Heart right ventricle (tissue), 16 donors: ENCODE measurements around the gene SETD1B. TPM values are rescaled to one million over a fixed set of nuclear protein-coding genes. Genes with fewer than 3 reads are reported as not detected.

Experiments
- ATAC-seq, 8 donors: fragments of 200-7000 bp; cut with Tn5 transposase; one replicate each; pipeline ENCODE4 v1.9.1; 2020; ENCODE audit warnings: mild to moderate bottlenecking in 8 of 8, moderate library complexity in 8 of 8, moderate number of reproducible peaks in 1 of 8
- DNase-seq, 2 donors: peaks; one replicate each; pipeline ENCODE4 v3.0.0-alpha.2; 2020
- H3K27ac ChIP-seq, 10 donors: fragments of 200-600 bp; sonication (generic) in 2 of 10; one replicate each; pipeline versions ENCODE4 v1.5.0 to v1.8.0; 2020 to 2022; ENCODE audit warnings: mild to moderate bottlenecking in 3 of 10
- H3K27me3 ChIP-seq, 7 donors: fragments of 200-600 bp; one replicate each; pipeline ENCODE4 v1.8.0; 2021 to 2022; ENCODE audit warnings: mild to moderate bottlenecking in 2 of 7
- H3K36me3 ChIP-seq, 9 donors: fragments of 200-600 bp; sonication (generic) in 1 of 9; one replicate each; pipeline versions ENCODE4 v1.5.0 to v1.8.0; 2020 to 2022; ENCODE audit warnings: mild to moderate bottlenecking in 2 of 9
- H3K4me1 ChIP-seq, 9 donors: fragments of 200-600 bp; sonication (generic) in 1 of 9; one replicate each; pipeline versions ENCODE4 v1.5.0 to v1.8.0; 2020 to 2022; ENCODE audit warnings: mild to moderate bottlenecking in 4 of 9
- H3K4me3 ChIP-seq, 10 donors: fragments of 200-600 bp; sonication (generic) in 2 of 10; one replicate each; pipeline versions ENCODE4 v1.5.0 to v1.8.0; 2020 to 2022; ENCODE audit warnings: mild to moderate bottlenecking in 7 of 10, moderate library complexity in 2 of 10
- H3K9me3 ChIP-seq, 11 donors: fragments of 200-600 bp in 10 of 11; sonication (generic) in 2 of 11; one replicate each; pipeline versions ENCODE4 v1.5.0 to v1.8.0; 2013 to 2022; ENCODE audit warnings: mild to moderate bottlenecking in 2 of 11, control low read depth in 1 of 11, moderate library complexity in 1 of 11
- CTCF ChIP-seq, 9 donors: fragments of 200-600 bp; sonication (generic) in 2 of 9; IDR thresholded peaks; one replicate each; pipeline versions ENCODE4 v1.5.0 to v1.8.0; 2021 to 2022; ENCODE audit warnings: antibody characterized with exemption in 9 of 9, mild to moderate bottlenecking in 5 of 9, moderate library complexity in 1 of 9
- WGBS, 2 donors: extraction: QIAGEN DNeasy Blood & Tissue Kit; methylation state at CpG; one replicate each; pipeline ENCODE4 v1.1.7; 2013; ENCODE audit warnings: inconsistent platforms in 1 of 2; 5-methylcytosine and 5-hydroxymethylcytosine counted together
- intact Hi-C, 10 donors: fragments of 100-400 bp; cut with DNase I; formaldehyde crosslinking; loops; one replicate each; pipeline versions ENCODE4 v1.11.1 to v1.14.2; 2022
- polyA plus RNA-seq, 2 donors: library from polyadenylated mRNA; stranded (reverse); fragments of 200-250 nt; gene quantifications; one replicate each; pipeline ENCODE4 v1.2.3, GENCODE V29; 2013
- total RNA-seq, 10 donors: library from RNA; stranded (reverse); fragmentation: NEBNext Ultra II Directional in 3 of 10; extraction: Animal tissue kit (Norgen Biotek cat#: 25700) in 3 of 10; gene quantifications; one replicate each; pipeline versions ENCODE4 v1.2.1 to v1.2.4, GENCODE V29; 2021 to 2023
- donor health status: Arrhythmogenic right ventricular cardiomyopathy.
- donor health status: ischemic (EF 13 %, LVEDD 7.1; RV severe dilation, severe dysfunction).
- donor health status: healthy with polysubstance abuse.
- donor health status: DM: no; HTN: yes; CAD: no.
- donor health status: DM: no; HTN: no; CAD: no.
- donor health status: ischemic (EF 25% LVEDD 6.9; RV normal size, moderate dysfunction).
- donor health status: ischemic (EF 25% LVEDD 5.7; RV mildly dilated, moderate dysfunction).
- donor health status: healthy.
- donor health status: DM: yes; HTN: yes; CAD: no.
- donor health status: Ischemic cardiomyopathy.
- donor health status: ischemic (EF 35%, LVEDD 5.7; RV mildly dilated, moderate dysfunction).
- donor health status: nonischemic (EF 11% LVEDD 7.7; RV severe dilation, severe dysfunction).
- donor health status: DM: yes; HTN: yes; CAD: no.
- donor health status: PGD.
- donor health status: ischemic (EF 29% LVEDD 5.4; RV normal size, mild dysfunction).
- donor health status: nonischemic (EF 23%, LVEDD 6.1; RV moderate dilation, normal function).

The SETD1B gene
- total and polyA plus RNA-seq, 12 donors = 2.8 to 14.8 (median 11.2) TPM

DNA sequence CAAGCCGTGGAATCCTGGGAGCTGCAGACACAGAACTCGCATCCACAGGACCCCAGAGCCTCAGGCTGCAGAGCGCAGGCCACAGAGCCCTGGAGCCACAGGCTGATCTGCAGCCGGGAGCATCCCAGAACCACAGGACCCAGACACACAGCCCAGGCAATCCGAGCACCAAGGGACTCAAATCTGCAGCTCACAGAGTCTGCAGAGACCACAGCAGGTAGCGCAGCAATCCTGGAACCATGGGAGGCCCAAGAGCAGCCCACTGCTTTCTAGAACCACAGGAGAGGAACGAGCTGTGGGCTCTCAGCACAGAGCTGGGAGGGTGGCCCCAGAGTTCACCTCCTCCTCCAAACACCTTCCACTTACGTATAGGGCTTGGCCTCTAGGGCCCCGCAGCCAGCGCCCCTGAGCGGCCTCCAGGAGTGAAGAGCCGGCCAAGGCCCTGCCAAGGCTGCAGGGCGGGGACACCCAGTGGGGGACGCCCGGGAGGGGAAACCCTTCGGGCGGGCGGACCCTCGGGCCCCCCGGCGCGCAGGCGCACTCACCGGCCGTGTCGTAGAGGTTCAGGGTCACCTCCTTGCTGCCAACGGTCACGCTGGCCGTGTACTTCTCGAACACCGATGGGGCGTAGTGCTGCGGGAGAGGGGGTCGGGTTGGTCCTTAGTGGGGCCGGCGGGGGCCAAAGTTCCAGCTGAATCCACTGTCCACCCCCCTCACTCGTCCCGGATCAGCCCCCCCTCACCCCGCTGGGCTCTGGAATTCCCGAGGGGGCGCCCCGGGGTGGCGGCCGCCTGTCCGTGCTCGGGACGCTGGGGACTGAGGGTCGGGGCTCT lies 11.0 kb upstream of the SETD1B start:
- Histone ChIP-seq H3K27me3 (no peaks in the 10 kb centered on the region), H3K27ac (peak overlapping the region; percentile 24 to 100 (median 100)), H3K4me3 (peak overlapping the region; percentile 32 to 72 (median 58)), H3K9me3 (no peaks in the 10 kb centered on the region), H3K36me3 (peaks cover 0 to 21% (median 7%) of the 10 kb centered on the region in 9 donors), H3K4me1 (peaks cover 30 to 87% (median 69%) of the 10 kb centered on the region in 9 donors)
- intact Hi-C loops = loop anchor here in 7 of 10 donors (2.0 to 5.0 kb wide), 2 partner anchors 16 to 96 kb away; no protein-coding TSS in a partner anchor
- no peak for TF ChIP-seq CTCF (IDR thresholded peaks at IDR 0.05)
- ATAC-seq = peak in 2 of 8 donors; percentile 2 to 7
- WGBS, 2 donors = 36 to 37% methylated on average over 46 to 48 of the region's 48 CpGs
- DNase-seq = peak in 1 of 2 donors; percentile 68

GRCh38 chr12:121793440-121793837 lies 10.4 kb upstream of the SETD1B start, which contains the start of gene RHOF:
Gene RHOF, minus strand, starts transcription at chr12:121793688. Its CDS starts 55 bp downstream, at chr12:121793633.
- peak within 1 kb of the TSS; percentile 32 to 72 (median 58) for H3K4me3 ChIP-seq
- peaks cover 0 to 27% (median 7%) of the 10 kb centered on the region in 9 donors for H3K36me3 ChIP-seq
- H3K27ac ChIP-seq = peak within 1 kb of the TSS; percentile 24 to 100 (median 100)
- intact Hi-C loops = loop anchor here in 7 of 10 donors (2.0 to 5.0 kb wide), 2 partner anchors 17 to 96 kb away; no protein-coding TSS in a partner anchor
- H3K4me1 ChIP-seq = peaks cover 36 to 87% (median 75%) of the 10 kb centered on the region in 9 donors
- no peaks in the 10 kb centered on the region for H3K9me3 ChIP-seq
- no peaks in the 10 kb centered on the region for H3K27me3 ChIP-seq
- peak in 2 of 8 donors; percentile 22 to 29 for ATAC-seq
- DNase-seq = peak in 1 of 2 donors; percentile 64
- 2 to 3% methylated on average over 31 to 36 of the region's 36 CpGs for WGBS, 2 donors
- no peak for TF ChIP-seq CTCF (IDR thresholded peaks at IDR 0.05)

GRCh38 chr12:121793838-121794533 lies 9.8 kb upstream of the SETD1B start:
- Histone ChIP-seq H3K9me3 (no peaks in the 10 kb centered on the region), H3K27ac (peak overlapping the region in 9 of 10 donors; percentile 68 to 100 (median 100)), H3K36me3 (peaks cover 0 to 33% (median 7%) of the 10 kb centered on the region in 9 donors), H3K4me1 (peaks cover 41 to 87% (median 76%) of the 10 kb centered on the region in 9 donors), H3K27me3 (no peaks in the 10 kb centered on the region), H3K4me3 (peak overlapping the region; percentile 32 to 72 (median 58))
- ATAC-seq (peak; percentile 60 to 79 (median 68)), DNase-seq (peak; percentile 90 to 92)
- 0 to 1% methylated on average over 59 of the region's 59 CpGs for WGBS, 2 donors
- intact Hi-C loops = loop anchor here (1.0 to 5.0 kb wide), 9 partner anchors 17 to 97 kb away; partner anchors contain the start of gene PSMD9 (in 4 of the 10)
- peak; percentile 99 to 100 (median 100) for TF ChIP-seq CTCF (IDR thresholded peaks at IDR 0.05)
